K562 (cell line): ENCODE measurements around the gene LRP6. TPM values are rescaled to one million over a fixed set of nuclear protein-coding genes. Genes with fewer than 3 reads are reported as not detected.

Experiments used
- ATAC-seq: fragments of 200-7000 bp; cut with Tn5 transposase; 3 replicates; pipeline ENCODE4 v1.9.1; 2020; ENCODE audit warnings: moderate library complexity
- BruUV-seq: library from RNA; stranded (reverse); fragments of 400-500 nt; replicated peaks from 2 replicates; lab custom pipeline; 2021; lab: Mats Ljungman, UMichigan
- CTCF ChIA-PET: fragments of 300-600 bp; formaldehyde crosslinking; extraction: SDS; loops from one replicate; lab custom pipeline; 2021; ENCODE audit warnings: low intra/inter-chr PET ratio; lab: Yijun Ruan, JAX
- POLR2A ChIA-PET: fragments of 300-600, 350-650 bp; sonication (Branson Sonifier 250); formaldehyde crosslinking; extraction: SDS; loops from one replicate; lab custom pipeline; 2021; ENCODE audit warnings: antibody characterized with exemption, inconsistent platforms; lab: Yijun Ruan, JAX
- DNase-seq, 4 experiments: peaks; one replicate each; pipeline versions ENCODE4 v3.0.0 to v3.0.0-alpha.2; 2011 to 2018; ENCODE audit warnings: low spot score in 3 of 4, mixed read lengths in 3 of 4; ENCODE audit errors: extremely low read depth in 1 of 4
- FAIRE-seq: peaks from 2 replicates; lab custom pipeline; 2011; peaks lifted over from hg19 to GRCh38; lab: Jason Lieb, UNC
- H2AFZ ChIP-seq: 2 replicates; pipeline ENCODE4 v1.6.0; 2011; ENCODE audit warnings: low read depth, low read length, control low read depth, inconsistent platforms
- H3K27ac ChIP-seq: fragments of 200-600 bp; 3 replicates; pipeline ENCODE4 v1.8.0; 2011; ENCODE audit warnings: low read depth, mild to moderate bottlenecking, control low read depth, inconsistent platforms, low read length, moderate library complexity, mixed read lengths; ENCODE audit errors: extremely low read depth
- H3K27me3 ChIP-seq, 2 experiments: fragments of 300-600 bp in 1 of 2; 2 replicates in 1 of 2; 3 replicates in 1 of 2; pipeline versions ENCODE4 v1.6.0 to v1.8.0; 2011; ENCODE audit warnings: inconsistent platforms in 2 of 2, low read length in 2 of 2, mild to moderate bottlenecking in 1 of 2, mixed read lengths in 1 of 2, moderate library complexity in 1 of 2; ENCODE audit not compliant: control insufficient read depth in 2 of 2, insufficient read depth in 2 of 2
- H3K36me3 ChIP-seq: fragments of 300-600 bp; 3 replicates; pipeline ENCODE4 v1.8.0; 2011; ENCODE audit warnings: mild to moderate bottlenecking, low read length, inconsistent platforms; ENCODE audit not compliant: control insufficient read depth, insufficient read depth
- H3K4me1 ChIP-seq, 2 experiments: fragments of 200-600 bp in 1 of 2; replicated peaks in 1 of 2; 2 replicates in 1 of 2; 3 replicates in 1 of 2; pipeline versions ENCODE4 v1.5.1 to v1.8.0; 2011; ENCODE audit warnings: inconsistent platforms in 2 of 2, low read length in 2 of 2, mild to moderate bottlenecking in 1 of 2, mixed read lengths in 1 of 2, moderate library complexity in 1 of 2; ENCODE audit not compliant: control insufficient read depth in 2 of 2, insufficient read depth in 2 of 2
- H3K4me2 ChIP-seq: 2 replicates; pipeline ENCODE4 v1.6.1; 2011; ENCODE audit warnings: low read length, control low read depth, inconsistent platforms, mixed read lengths; ENCODE audit not compliant: insufficient read depth
- H3K4me3 ChIP-seq: fragments of 200-600 bp; sonication (generic), shearing (Covaris generic); 2 replicates; pipeline ENCODE4 v1.5.1; 2016; ENCODE audit warnings: control low read depth, inconsistent platforms
- H3K79me2 ChIP-seq: fragments of 200-600 bp; 3 replicates; pipeline ENCODE4 v1.8.0; 2011; ENCODE audit warnings: low read length, inconsistent platforms; ENCODE audit not compliant: control insufficient read depth, insufficient read depth
- H3K9ac ChIP-seq, 2 experiments: 2 replicates each; pipeline versions ENCODE4 v1.6.0 to v1.6.1; 2011; ENCODE audit warnings: low read depth in 2 of 2, low read length in 2 of 2, control low read depth in 1 of 2, inconsistent platforms in 1 of 2, mild to moderate bottlenecking in 1 of 2, mixed read lengths in 1 of 2; ENCODE audit not compliant: insufficient read depth in 1 of 2
- H3K9me1 ChIP-seq: one replicate; pipeline ENCODE4 v1.6.0; 2011; ENCODE audit warnings: inconsistent platforms, mild to moderate bottlenecking, low read length, moderate library complexity; ENCODE audit not compliant: control insufficient read depth, insufficient read depth
- H3K9me3 ChIP-seq: replicated peaks from 2 replicates; pipeline ENCODE4 v1.5.1; 2011; ENCODE audit warnings: low read depth, low read length, inconsistent platforms; ENCODE audit not compliant: control insufficient read depth, insufficient read depth
- H4K20me1 ChIP-seq: replicated peaks from 2 replicates; pipeline ENCODE4 v1.6.1; 2011; ENCODE audit warnings: low read length, inconsistent platforms, mixed read lengths; ENCODE audit not compliant: control insufficient read depth, insufficient read depth
- C11orf30 ChIP-seq: fragments of 450-650 bp; IDR thresholded peaks from 2 replicates; pipeline ENCODE4 v1.6.1; 2016; ENCODE audit warnings: low read depth, mild to moderate bottlenecking
- DEAF1 ChIP-seq: fragments of 450-650 bp; formaldehyde crosslinking; IDR thresholded peaks from 2 replicates; pipeline ENCODE4 v1.4.0; 2020; ENCODE audit warnings: mild to moderate bottlenecking, moderate library complexity
- DMBX1 ChIP-seq: fragments of 250-450 bp; sonication (Bioruptor Pico); IDR thresholded peaks from 2 replicates; pipeline ENCODE4 v1.8.0; 2022; ENCODE audit warnings: inconsistent platforms, mild to moderate bottlenecking, moderate library complexity, borderline replicate concordance
- MAFF ChIP-seq: IDR thresholded peaks from 2 replicates; pipeline ENCODE4 v1.6.1; 2012; ENCODE audit warnings: low read length, improper control_type of control experiment
- MAFK ChIP-seq: IDR thresholded peaks from 2 replicates; pipeline ENCODE4 v1.6.1; 2011; ENCODE audit warnings: low read length, improper control_type of control experiment
- RBBP5 ChIP-seq: fragments of 200-600 bp; sonication (generic); IDR thresholded peaks from 2 replicates; pipeline ENCODE4 v1.6.1; 2012; ENCODE audit warnings: borderline replicate concordance, mild to moderate bottlenecking, low read length, control low read depth, inconsistent platforms; ENCODE audit not compliant: insufficient read depth, poor library complexity, severe bottlenecking
- SUPT5H ChIP-seq: fragments of 450-650 bp; IDR thresholded peaks from 2 replicates; pipeline ENCODE4 v1.6.1; 2016
- TCF15 ChIP-seq: fragments of 250-450 bp; sonication (Bioruptor Pico); IDR thresholded peaks from 2 replicates; pipeline ENCODE4 v1.8.0; 2022; ENCODE audit warnings: moderate library complexity, mild to moderate bottlenecking, inconsistent platforms
- ZC3H11A ChIP-seq: IDR thresholded peaks from 2 replicates; pipeline ENCODE4 v1.6.1; 2012; ENCODE audit warnings: low read depth, low read length, improper control_type of control experiment
- ZNF165 ChIP-seq: fragments of 250-450 bp; sonication (Bioruptor Pico); IDR thresholded peaks from 2 replicates; pipeline ENCODE4 v1.4.0; 2020; ENCODE audit warnings: borderline replicate concordance
- ZNF41 ChIP-seq: fragments of 250-450 bp; sonication (Bioruptor Pico); conservative IDR thresholded peaks from 2 replicates; pipeline ENCODE4 v1.4.0; 2020; ENCODE audit warnings: mild to moderate bottlenecking
- ZNF507 ChIP-seq: conservative IDR thresholded peaks from 2 replicates; pipeline ENCODE4 v1.6.1; 2017; ENCODE audit warnings: missing genetic modification characterization, missing compliant biosample characterization
- WGBS: fragments of 100-300 bp; shearing (Covaris generic); methylation state at CpG from one replicate; pipeline ENCODE4 v1.1.6; 2016; ENCODE audit warnings: low coverage, mixed read lengths; ENCODE audit not compliant: insufficient coverage; ENCODE audit errors: missing lambda C conversion rate; 5-methylcytosine and 5-hydroxymethylcytosine counted together
- in situ Hi-C: fragments of 300-500 bp; cut with MboI; formaldehyde crosslinking; loops from 4 replicates; pipeline ENCODE4 v1.15.0; 2018; ENCODE audit warnings: inconsistent platforms, mixed read lengths
- intact Hi-C: fragments of 100-400 bp; cut with micrococcal nuclease; formaldehyde crosslinking; loops from 2 replicates; pipeline ENCODE4 v1.14.2; 2022
- polyA plus RNA-seq, 8 experiments: library from polyadenylated mRNA; depleted of rRNA in 4 of 8; stranded (reverse) in 5 of 8; unstranded in 3 of 8; fragments of >200 nt; fragmentation: Nextera tagmentation in 2 of 8; fragmentation: Illumina TruSeq in 1 of 8; extraction: Ambion mirVana in 2 of 8; extraction: Trizol in 1 of 8; gene quantifications; 2 replicates each; pipeline versions ENCODE4 v1.2.1 to v1.2.3, GENCODE V29; 2011 to 2014; ENCODE audit warnings: inconsistent platforms in 1 of 8, missing spikeins in 1 of 8
- total RNA-seq, 7 experiments: library from RNA; depleted of rRNA in 6 of 7; stranded (reverse); fragments of >200 nt in 6 of 7; fragmentation: Illumina TruSeq in 2 of 7; extraction: Trizol in 2 of 7; gene quantifications; 2 replicates each; pipeline versions ENCODE4 v1.2.1 to v1.2.3, GENCODE V29; 2011 to 2021; ENCODE audit warnings: low replicate concordance in 1 of 7

LRP6 gene
- total and polyA plus RNA-seq, 9 of the 15 experiments (the other 6 are each of a cell fraction or from before 2014, with no cell fraction given) = 3.0 to 17.0 (median 10.8) TPM

DNA sequence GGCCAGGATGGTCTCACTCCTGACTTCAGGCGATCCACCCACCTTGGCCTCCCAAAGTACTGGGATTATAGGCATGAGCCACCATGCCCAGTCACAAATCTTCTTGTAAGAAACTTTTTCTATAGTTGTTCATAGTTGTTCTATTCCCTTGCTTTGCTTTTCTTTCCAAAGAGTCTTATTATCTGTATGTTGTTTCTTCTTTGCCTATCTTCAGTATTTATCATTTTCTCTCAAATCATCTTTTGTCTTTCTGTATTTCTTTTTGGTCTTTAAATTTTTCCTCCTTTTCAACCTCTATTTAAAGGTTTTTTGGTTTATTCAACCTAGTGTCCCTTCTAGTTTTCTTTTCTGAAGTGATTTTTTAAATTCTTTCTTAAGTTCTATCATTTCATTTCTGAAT is 68.7 kb downstream of the LRP6 start:
- in situ Hi-C loops = no loop called here
- no TSS peak for BruUV-seq
- no peaks in the 10 kb centered on the region for H3K27me3 ChIP-seq
- WGBS = 80% methylated on average over 1 of the region's 1 CpG
- H3K27ac ChIP-seq = no peak overlapping the region
- no peak overlapping the region for H3K4me2 ChIP-seq
- CTCF ChIA-PET = no interaction called here
- no peak for ATAC-seq
- H3K4me3 ChIP-seq = no peak overlapping the region
- 0 out of 2 replicates have a peak, but pooled peaks cover 2% of the 10 kb centered on the region for H3K9me3 ChIP-seq
- H3K79me2 ChIP-seq = peaks cover 8% of the 10 kb centered on the region
- no peak for DNase-seq
- POLR2A ChIA-PET = no interaction called here
- no peak overlapping the region for H3K9ac ChIP-seq
- no peaks in the 10 kb centered on the region for H3K9me1 ChIP-seq
- H2AFZ ChIP-seq = no peak overlapping the region
- intact Hi-C loops = loop anchor here (10.0 kb wide), 1 partner anchor 67 kb away; the partner anchor contains the start of gene LRP6
- peaks cover 3 to 7% of the 10 kb centered on the region in 2 experiments; a peak in 3 of 5 replicates for H3K4me1 ChIP-seq
- no peak for FAIRE-seq
- no peaks in the 10 kb centered on the region for H4K20me1 ChIP-seq
- H3K36me3 ChIP-seq = peaks cover 13% of the 10 kb centered on the region
- TF ChIP-seq TCF15 (no peak), C11orf30 (no peak), ZNF507 (no peak), SUPT5H (no peak), MAFF (no peak), RBBP5 (no peak), ZNF41 (CRISPR knock-in tag) (no peak), DEAF1 (CRISPR knock-in tag) (no peak), MAFK (no peak), DMBX1 (CRISPR knock-in tag) (no peak), ZNF165 (CRISPR knock-in tag) (no peak), ZC3H11A (no peak)
- TF ChIP-seq, all 486 proteins: peak for 0
